HepG2 (cell line): Measurements from ENCODE around the gene ALDOA. TPM values are rescaled to one million over a fixed set of nuclear protein-coding genes. Genes with fewer than 3 reads are reported as not detected.
A peak's percentile ranks its signal among the peaks of the same experiment; 100 is the strongest.

Experiments used
- AFF4 ChIP-seq: sonication (generic); formaldehyde crosslinking; IDR thresholded peaks from 2 replicates; pipeline ENCODE4 v1.4.0; 2020; ENCODE audit warnings: missing genetic modification reagents
- ATF4 ChIP-seq, 2 experiments: fragments of 450-650 bp in 1 of 2; sonication (generic) in 1 of 2; formaldehyde crosslinking; IDR thresholded peaks; 2 replicates each; pipeline versions ENCODE4 v1.5.0 to v1.8.0; 2020 to 2022; ENCODE audit warnings: mild to moderate bottlenecking in 1 of 2, missing genetic modification reagents in 1 of 2
- CEBPB ChIP-seq: IDR thresholded peaks from 2 replicates; pipeline ENCODE4 v1.6.1; 2011; ENCODE audit warnings: low read depth, low read length, improper control_type of control experiment, borderline replicate concordance
- CEBPZ ChIP-seq: IDR thresholded peaks from 2 replicates; pipeline ENCODE4 v1.6.1; 2012; ENCODE audit warnings: low read length, improper control_type of control experiment
- SNAPC4 ChIP-seq: sonication (generic); formaldehyde crosslinking; IDR thresholded peaks from 2 replicates; pipeline ENCODE4 v1.4.0; 2020; ENCODE audit warnings: mild to moderate bottlenecking, missing genetic modification reagents
- SP4 ChIP-seq: sonication (generic); formaldehyde crosslinking; IDR thresholded peaks from 2 replicates; pipeline ENCODE4 v1.8.1; 2023; ENCODE audit warnings: mild to moderate bottlenecking, missing genetic modification reagents
- ZNF142 ChIP-seq: sonication (generic); formaldehyde crosslinking; IDR thresholded peaks from 2 replicates; pipeline ENCODE4 v1.4.0; 2020; ENCODE audit warnings: missing genetic modification reagents
- polyA plus RNA-seq, 8 experiments: library from polyadenylated mRNA; depleted of rRNA in 3 of 8; stranded (reverse) in 7 of 8; unstranded in 1 of 8; fragments of >200 nt; fragmentation: Illumina TruSeq in 4 of 8; extraction: Trizol in 4 of 8; gene quantifications; 2 replicates each; pipeline versions ENCODE4 v1.2.1 to v1.2.3, GENCODE V29; 2011 to 2016; ENCODE audit warnings: low read depth in 4 of 8, missing spikeins in 1 of 8, mixed read lengths in 1 of 8; ENCODE audit not compliant: insufficient read depth in 1 of 8
- total RNA-seq, 5 experiments: library from RNA; depleted of rRNA; stranded (reverse); fragments of >200 nt; fragmentation: Illumina TruSeq; extraction: Trizol; gene quantifications; 2 replicates each; pipeline ENCODE4 v1.2.3, GENCODE V29; 2016; ENCODE audit warnings: low read depth in 1 of 5

ALDOA gene
- total and polyA plus RNA-seq, 2 of the 13 experiments (the other 11 are each of a cell fraction or from before 2014, with no cell fraction given) = 925 to 1,884 TPM

- no peak for TF ChIP-seq CEBPZ
- peak; percentile 25; the same call in 1 of the 2 replicates for TF ChIP-seq SNAPC4
- TF ChIP-seq ZNF142 (CRISPR knock-in tag) = no peak
- TF ChIP-seq AFF4 (CRISPR knock-in tag) = peak; percentile 19; the same call in 1 of the 2 replicates
- peak; percentile 11; the same call in 1 of the 2 replicates for TF ChIP-seq SP4 (CRISPR knock-in tag)
- no peak for TF ChIP-seq ATF4 (CRISPR knock-in tag; IDR thresholded peaks at IDR 0.05)
- TF ChIP-seq CEBPB = no peak
These were observed 46.9 kb downstream of the ALDOA start (continued) for GRCh38 chr16:30112197-30113030.
